GM19240 (cell line): ENCODE measurements around the gene LEMD1.

ENCODE experiments used
- DNase-seq: peaks from one replicate; pipeline ENCODE4 v3.0.0; 2011; ENCODE audit warnings: low spot score; ENCODE audit not compliant: insufficient read length

The LEMD1 gene

DNA sequence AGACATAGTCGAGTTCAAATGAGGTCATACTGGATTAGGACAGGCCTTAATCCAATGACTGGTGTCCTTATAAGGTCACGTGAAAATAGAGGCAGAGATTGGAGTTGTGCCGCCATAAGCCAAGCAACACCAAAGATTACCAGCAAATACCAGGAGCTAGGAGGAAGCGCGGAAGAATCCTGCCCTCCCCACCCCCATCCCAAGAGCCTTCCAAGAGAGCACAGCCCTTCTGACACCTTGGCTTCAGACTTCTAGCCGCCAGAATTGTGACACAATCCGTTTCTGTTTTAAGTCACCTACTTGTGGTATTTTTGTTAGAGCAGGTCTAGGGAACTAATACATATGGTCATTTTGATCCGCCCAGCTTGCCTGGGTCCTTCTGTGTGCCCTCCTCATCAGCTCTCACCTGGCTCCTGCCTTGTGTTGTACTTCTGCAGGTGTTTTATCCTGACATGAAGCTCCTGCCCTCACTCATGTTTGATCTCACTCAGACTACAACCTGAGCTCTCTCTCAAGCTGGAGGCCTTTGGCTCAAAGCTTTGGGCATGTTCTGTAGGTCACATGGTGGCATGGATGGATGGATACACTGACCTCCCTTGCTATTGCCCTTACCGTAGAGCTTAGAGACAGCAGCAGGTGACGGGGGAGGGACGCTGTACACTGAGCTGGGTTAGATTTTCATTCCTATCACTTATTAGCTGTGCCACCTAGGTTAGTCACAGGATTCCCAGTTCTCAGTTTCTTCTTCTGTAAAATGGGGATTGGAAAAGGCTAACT is 89.7 kb downstream of the LEMD1 start:
- DNase-seq, result no peak
